Upper lobe of right lung (tissue), 1 donor: ENCODE results near the gene ERC1. TPM values are rescaled to one million over a fixed set of nuclear protein-coding genes. Genes with fewer than 3 reads are reported as not detected.

ENCODE experiments used
- ATAC-seq: fragments of 200-7000 bp; cut with Tn5 transposase; one replicate; pipeline ENCODE4 v1.9.1; 2020; ENCODE audit warnings: mild to moderate bottlenecking, moderate library complexity
- DNase-seq: peaks from one replicate; pipeline ENCODE4 v3.0.0-alpha.2; 2020
- H3K27ac ChIP-seq: fragments of 200-600 bp; one replicate; pipeline ENCODE4 v1.8.0; 2022
- H3K27me3 ChIP-seq: fragments of 200-600 bp; one replicate; pipeline ENCODE4 v1.8.0; 2022; ENCODE audit warnings: mild to moderate bottlenecking
- H3K36me3 ChIP-seq: fragments of 200-600 bp; one replicate; pipeline ENCODE4 v1.8.0; 2022
- H3K4me1 ChIP-seq: fragments of 200-600 bp; one replicate; pipeline ENCODE4 v1.8.0; 2022
- H3K4me3 ChIP-seq: fragments of 200-600 bp; one replicate; pipeline ENCODE4 v1.8.0; 2022; ENCODE audit warnings: mild to moderate bottlenecking
- H3K9me3 ChIP-seq: fragments of 200-600 bp; one replicate; pipeline ENCODE4 v1.8.0; 2022
- intact Hi-C: fragments of 100-400 bp; cut with DNase I; formaldehyde crosslinking; loops from one replicate; pipeline ENCODE4 v1.11.0; 2022
- total RNA-seq: library from RNA; stranded (reverse); fragmentation: NEBNext Ultra II Directional; extraction: Animal tissue kit (Norgen Biotek cat#: 25700); gene quantifications from one replicate; pipeline ENCODE4 v1.2.1, GENCODE V29; 2021
- TF ChIP-seq, protein P1 (sequence below): fragments of 200-600 bp; IDR thresholded peaks from one replicate; pipeline ENCODE4 v1.8.0; 2022; ENCODE audit warnings: antibody characterized with exemption
- donor health status: DM: no; HTN: yes; CAD: no; lungs with severe emphysema.

The ERC1 gene
- total RNA-seq, 1 donor from 2014 or later = 54.3 TPM

DNA sequence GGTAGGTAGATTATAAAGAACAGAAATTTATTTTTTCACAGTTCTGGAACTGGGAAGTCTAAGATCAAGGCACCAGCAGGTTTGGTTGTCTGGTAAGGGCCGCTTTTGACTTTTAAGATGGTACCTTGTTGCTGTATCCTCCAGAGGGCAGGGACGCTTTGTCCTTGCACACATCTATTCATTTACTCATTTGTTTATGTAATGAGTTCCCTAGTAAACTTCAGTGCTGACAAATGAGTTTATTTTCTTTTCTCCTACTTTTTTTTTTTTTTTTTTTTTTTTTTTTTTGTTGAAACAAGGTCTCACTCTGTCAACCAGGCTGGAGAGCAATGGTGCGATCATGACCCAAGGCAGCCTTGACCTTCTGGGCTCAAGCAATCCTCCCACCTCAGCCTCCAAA, 407.6 kb downstream of the ERC1 start:
- no peak for DNase-seq
- Histone ChIP-seq H3K36me3 (no peaks in the 10 kb centered on the region), H3K27me3 (no peaks in the 10 kb centered on the region), H3K4me1 (no peaks in the 10 kb centered on the region), H3K9me3 (no peaks in the 10 kb centered on the region), H3K4me3 (no peak overlapping the region), H3K27ac (no peak overlapping the region)
- TF ChIP-seq, protein P1, sequence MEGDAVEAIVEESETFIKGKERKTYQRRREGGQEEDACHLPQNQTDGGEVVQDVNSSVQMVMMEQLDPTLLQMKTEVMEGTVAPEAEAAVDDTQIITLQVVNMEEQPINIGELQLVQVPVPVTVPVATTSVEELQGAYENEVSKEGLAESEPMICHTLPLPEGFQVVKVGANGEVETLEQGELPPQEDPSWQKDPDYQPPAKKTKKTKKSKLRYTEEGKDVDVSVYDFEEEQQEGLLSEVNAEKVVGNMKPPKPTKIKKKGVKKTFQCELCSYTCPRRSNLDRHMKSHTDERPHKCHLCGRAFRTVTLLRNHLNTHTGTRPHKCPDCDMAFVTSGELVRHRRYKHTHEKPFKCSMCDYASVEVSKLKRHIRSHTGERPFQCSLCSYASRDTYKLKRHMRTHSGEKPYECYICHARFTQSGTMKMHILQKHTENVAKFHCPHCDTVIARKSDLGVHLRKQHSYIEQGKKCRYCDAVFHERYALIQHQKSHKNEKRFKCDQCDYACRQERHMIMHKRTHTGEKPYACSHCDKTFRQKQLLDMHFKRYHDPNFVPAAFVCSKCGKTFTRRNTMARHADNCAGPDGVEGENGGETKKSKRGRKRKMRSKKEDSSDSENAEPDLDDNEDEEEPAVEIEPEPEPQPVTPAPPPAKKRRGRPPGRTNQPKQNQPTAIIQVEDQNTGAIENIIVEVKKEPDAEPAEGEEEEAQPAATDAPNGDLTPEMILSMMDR = no peak
- intact Hi-C loops = no loop called here
- ATAC-seq = no peak

DNA sequence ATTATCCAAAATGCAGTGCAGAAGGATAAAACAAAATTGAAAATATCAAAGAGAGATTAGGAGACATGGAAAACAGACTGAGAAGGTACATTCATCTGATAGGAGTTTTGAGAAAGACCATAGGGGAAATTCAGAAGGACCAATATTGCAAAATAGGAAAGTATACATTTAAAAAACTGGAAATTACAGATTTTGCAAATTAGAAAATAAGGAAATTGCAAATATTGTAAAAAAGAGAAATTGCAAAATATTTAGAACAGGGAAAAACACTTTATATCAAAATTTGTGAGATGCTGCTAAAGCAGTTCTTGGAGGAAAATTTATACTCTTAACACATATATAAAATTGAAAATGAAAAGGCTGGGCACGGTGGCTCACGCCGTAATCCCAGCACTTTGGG, 410.9 kb downstream of the ERC1 start:
- DNase-seq (no peak), ATAC-seq (no peak)
- no peaks in the 10 kb centered on the region for H3K36me3 ChIP-seq
- no peak overlapping the region for H3K4me3 ChIP-seq
- H3K9me3 ChIP-seq = no peaks in the 10 kb centered on the region
- no peak overlapping the region for H3K27ac ChIP-seq
- H3K27me3 ChIP-seq = no peaks in the 10 kb centered on the region
- intact Hi-C loops = no loop called here
- H3K4me1 ChIP-seq = no peaks in the 10 kb centered on the region
- TF ChIP-seq, protein P1 = no peak

DNA sequence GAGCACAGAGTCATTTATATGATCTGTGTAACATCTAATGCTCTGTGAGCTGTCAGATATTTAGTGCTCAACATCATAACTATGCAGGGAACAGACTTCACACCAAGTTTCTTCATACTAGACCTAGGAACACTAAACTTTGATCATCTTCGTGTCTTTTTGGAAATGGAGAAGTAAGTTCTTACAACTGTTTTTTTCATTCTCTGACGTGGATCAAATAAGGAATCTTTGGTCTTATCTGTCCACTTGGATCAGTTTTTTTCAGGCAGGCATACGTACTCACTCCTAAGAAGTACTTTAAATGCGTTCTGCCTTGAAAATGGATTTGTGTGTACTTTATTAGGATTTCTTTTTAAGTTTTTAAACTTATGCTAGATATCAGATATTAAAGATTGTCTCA, 412.4 kb downstream of the ERC1 start:
- H3K27me3 ChIP-seq = no peaks in the 10 kb centered on the region
- H3K9me3 ChIP-seq = no peaks in the 10 kb centered on the region
- no peaks in the 10 kb centered on the region for H3K4me1 ChIP-seq
- H3K36me3 ChIP-seq = peaks cover 4% of the 10 kb centered on the region
- H3K4me3 ChIP-seq = no peak overlapping the region
- intact Hi-C loops = no loop called here
- TF ChIP-seq, protein P1 = no peak
- DNase-seq (no peak), ATAC-seq (no peak)
- H3K27ac ChIP-seq = no peak overlapping the region

DNA sequence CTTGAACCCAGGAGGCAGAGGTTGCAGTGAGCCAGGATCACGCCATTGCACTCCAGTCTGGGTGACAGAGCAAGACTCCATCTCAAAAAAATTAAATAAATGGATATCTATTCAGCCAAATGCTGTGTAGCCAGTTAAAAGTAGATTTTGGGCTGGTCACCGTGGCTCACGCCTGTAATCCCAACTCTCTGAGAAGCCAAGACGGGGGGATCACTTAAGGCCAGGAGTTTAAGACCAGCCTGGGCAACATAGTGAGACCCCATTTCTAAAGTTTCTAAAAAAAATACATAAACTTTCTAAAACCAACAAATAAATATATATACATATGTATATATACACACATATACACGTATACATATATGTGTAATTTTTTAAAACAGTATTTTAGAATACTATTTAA, 414.6 kb downstream of the ERC1 start:
- H3K9me3 ChIP-seq = no peaks in the 10 kb centered on the region
- no peak for DNase-seq
- no peak overlapping the region for H3K4me3 ChIP-seq
- TF ChIP-seq, protein P1 = no peak
- intact Hi-C loops = no loop called here
- no peaks in the 10 kb centered on the region for H3K4me1 ChIP-seq
- H3K36me3 ChIP-seq = peaks cover 24% of the 10 kb centered on the region
- H3K27me3 ChIP-seq = no peaks in the 10 kb centered on the region
- no peak overlapping the region for H3K27ac ChIP-seq
- ATAC-seq = no peak

DNA sequence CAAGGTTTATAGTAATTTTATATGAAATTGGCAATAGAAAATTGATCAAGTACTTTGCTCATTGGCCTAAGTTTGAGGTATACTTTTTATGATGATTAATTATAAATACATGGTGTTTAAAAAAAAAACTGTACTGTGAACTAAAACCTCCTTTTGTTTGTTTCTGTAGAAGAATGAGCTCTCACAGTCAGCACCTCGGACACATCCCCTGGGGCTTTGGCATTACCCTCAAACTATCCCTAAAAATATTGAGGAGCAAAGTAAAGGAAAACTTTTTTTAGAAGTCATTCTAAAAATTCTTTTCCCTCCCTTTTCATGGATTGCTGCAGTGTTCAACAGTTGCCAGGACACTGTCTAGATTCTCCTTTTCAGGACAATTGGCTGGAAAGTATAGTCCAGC, 419.8 kb downstream of the ERC1 start:
- Histone ChIP-seq H3K4me1 (no peaks in the 10 kb centered on the region), H3K9me3 (no peaks in the 10 kb centered on the region), H3K27me3 (no peaks in the 10 kb centered on the region), H3K36me3 (peaks cover 29% of the 10 kb centered on the region), H3K27ac (no peak overlapping the region), H3K4me3 (no peak overlapping the region)
- DNase-seq (no peak), ATAC-seq (no peak)
- intact Hi-C loops = no loop called here
- TF ChIP-seq, protein P1 = no peak

DNA sequence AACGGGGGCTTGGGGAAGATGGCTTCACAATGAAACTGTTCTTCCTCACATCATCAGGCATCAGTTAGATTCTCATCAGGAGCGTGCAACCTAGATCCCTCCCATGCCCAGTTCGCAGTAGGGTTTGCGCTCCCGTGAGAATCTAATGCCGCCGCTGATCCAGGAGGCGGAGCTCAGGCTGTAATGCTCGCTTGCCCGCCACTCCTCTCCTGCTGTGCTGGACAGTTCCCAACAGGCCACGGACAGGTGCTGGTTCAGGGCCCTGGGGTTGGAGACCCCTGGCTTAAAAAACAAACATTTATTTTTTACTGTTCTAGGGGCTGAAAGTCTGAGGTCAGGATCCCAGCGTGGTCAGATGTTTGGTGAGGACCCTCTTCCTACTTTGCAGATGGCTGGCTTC, 422.9 kb downstream of the ERC1 start:
- Histone ChIP-seq H3K36me3 (peaks cover 20% of the 10 kb centered on the region), H3K4me3 (no peak overlapping the region), H3K27me3 (no peaks in the 10 kb centered on the region), H3K9me3 (no peaks in the 10 kb centered on the region), H3K27ac (no peak overlapping the region), H3K4me1 (no peaks in the 10 kb centered on the region)
- TF ChIP-seq, protein P1 = no peak
- DNase-seq (no peak), ATAC-seq (no peak)
- intact Hi-C loops = no loop called here
